GM18507 (cell line): ENCODE measurements around the gene NR3C2.
A peak's percentile ranks its signal among the peaks of the same experiment; 100 is the strongest.

Experiments
- DNase-seq: peaks from one replicate; pipeline ENCODE4 v3.0.0; 2011; ENCODE audit warnings: low read depth; ENCODE audit not compliant: insufficient read length; ENCODE audit errors: extremely low spot score
- FAIRE-seq: peaks from 2 replicates; lab custom pipeline; 2011; peaks lifted over from hg19 to GRCh38; lab: Jason Lieb, UNC

Gene NR3C2

DNA sequence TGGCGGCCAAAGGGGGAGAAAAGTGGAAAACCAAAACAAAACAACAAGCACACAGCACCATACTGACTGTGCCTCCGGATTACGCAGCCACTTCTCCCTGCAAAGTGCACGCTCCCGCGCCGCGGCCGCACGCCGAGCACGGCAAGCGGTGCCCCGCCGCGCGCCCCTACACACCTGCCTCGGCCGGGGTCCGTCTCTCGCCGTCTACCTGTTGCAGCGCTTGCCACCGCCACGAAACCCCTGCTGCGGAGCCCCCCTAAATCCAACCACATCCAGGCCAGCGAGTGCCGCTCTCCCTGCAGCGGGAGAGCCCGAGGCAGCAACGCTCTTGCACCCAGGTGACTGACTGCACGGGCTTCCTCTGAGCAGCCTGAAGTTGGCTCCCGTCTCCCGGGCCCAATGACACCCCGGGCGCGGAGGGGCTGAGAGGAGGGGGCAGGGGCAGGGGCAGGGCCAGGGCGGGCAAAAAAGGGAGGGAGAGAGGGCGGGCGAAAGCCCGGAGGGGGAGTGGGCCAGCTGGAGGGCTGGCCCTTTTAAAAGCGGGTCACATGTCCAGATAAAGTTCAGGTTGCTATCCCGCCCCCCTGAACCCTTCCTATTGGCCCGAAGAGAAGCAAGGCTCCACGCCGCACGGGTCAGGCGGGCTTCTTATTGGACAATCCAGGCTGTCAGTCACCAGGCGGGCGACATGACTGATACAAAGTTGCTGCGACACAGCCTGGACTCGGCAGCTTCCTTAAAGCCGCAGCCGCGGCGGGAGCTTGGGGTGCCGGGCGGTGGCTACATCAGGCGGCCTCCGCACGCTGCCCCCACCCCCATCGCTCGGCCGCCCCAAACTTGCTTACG, at the start of gene NR3C2:
Gene NR3C2 (minus strand): TSS at position 429 of the 846 bp plus-strand sequence.
- DNase-seq (peak; percentile 99), FAIRE-seq (peak; percentile 97)

DNA sequence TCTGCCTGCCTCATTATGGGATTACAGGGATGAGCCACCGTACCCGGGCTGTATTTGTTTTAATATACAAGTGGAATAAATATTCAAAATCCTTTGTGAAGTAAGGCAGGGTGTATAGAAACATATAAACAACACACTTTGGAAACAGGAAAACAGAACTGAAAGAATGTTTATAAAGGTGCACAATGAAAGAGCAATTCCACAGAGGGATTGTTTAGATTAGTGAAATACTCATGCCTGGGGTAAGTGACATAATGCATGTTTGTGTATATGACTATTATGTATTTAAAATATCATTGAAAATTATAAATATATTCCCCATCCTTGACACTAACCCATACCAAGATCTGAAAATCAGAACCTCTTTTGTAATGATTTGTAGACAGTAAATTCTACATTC, 45.0 kb upstream of the NR3C2 start:
- DNase-seq (no peak), FAIRE-seq (no peak)

DNA sequence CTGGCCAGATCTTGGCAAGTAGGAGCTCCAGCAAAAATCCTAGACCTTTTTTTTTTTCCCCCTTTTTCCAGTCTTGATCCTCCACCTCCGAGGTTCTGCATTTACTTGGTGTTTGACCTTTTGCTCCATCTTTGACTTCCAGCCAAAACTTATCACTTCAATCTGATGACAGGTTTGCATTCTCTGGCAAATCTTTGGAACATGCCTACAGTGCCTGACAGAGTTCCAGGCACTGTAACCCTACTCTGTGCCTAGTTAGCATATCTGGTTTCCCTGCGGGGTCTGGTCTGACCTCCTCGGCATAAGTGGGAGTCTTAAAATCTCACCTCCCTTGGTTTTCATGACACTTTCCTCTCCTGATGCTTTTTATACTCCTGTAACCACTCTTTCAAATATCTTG, 39.4 kb upstream of the NR3C2 start:
- FAIRE-seq, result no peak
- no peak for DNase-seq

DNA sequence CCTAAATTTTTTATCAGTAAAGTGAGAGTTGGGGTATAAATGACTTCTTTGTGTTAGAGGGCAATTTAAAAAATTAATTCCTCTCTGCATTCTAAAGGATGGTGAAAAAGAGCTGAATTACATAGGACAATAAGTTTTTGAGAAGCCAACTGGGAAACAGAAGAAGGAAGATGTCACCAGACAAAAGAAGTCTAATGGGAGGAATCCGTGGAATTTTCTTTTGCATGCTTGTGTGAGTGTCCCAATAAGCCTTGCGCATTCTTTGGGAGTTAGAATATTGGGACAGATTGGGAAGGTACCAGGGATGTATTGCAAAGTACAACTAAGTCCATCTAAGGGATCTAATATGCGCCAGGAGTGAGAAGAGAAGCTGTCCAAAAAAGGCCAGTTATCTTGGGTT, 35.1 kb upstream of the NR3C2 start:
- DNase-seq, result no peak
- no peak for FAIRE-seq

DNA sequence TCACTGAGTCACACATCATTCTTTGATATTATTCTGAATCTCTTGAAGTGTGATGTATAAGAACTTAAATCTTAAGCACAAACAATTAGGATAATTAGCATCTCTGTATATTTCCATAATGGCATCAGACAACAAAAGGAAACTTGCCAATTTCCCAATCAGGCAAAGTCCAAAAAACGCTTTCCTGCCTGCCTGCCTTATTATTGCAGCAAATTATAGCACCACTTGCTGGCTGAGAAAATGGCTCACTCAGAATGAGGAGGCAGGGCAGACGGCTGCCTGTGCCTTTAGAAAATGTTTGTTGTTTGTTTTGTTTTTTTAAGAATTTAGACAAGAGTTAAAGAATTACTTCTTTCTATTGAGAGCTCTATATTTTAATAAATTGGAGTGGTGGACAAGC, 27.7 kb upstream of the NR3C2 start:
- no peak for FAIRE-seq
- DNase-seq, result no peak

DNA sequence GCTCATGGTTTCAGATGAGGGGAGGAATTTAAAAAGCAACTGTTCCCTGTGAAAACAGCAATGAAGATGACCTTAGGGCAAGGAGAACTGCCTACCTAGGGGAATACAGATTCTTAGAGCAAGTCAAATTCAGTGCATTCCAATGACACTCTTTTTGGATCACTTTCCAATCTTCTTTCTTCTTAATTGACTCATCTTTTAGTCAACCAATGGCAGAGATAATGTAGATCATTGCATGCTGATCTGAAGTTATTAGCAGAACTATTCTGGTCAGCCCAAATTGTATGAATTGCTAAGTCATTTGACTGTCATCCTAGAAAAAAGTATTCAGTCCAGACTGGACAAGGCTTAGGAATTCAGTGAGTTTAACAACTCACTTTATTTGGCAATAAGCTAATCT, 12.6 kb upstream of the NR3C2 start:
- DNase-seq (no peak), FAIRE-seq (no peak)

DNA sequence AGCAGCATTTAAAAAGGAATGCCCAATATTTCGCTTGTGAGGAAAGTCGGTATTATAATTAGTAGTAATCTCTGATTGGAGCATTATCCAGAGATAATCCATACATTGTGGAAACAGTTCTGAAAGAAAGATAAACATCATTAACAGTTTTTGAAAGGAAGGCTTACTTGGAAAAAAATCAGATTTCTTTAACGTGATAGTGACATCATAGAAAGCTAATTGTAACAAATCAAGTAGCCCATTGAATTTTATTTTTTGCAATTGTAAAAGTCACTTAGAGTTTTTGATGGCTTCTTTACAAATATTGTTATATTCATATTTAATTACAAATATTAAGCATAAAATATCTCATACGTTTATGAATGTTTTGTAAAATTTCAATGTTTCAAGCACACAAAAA, 11.6 kb upstream of the NR3C2 start:
- DNase-seq, result no peak
- FAIRE-seq, result no peak

DNA sequence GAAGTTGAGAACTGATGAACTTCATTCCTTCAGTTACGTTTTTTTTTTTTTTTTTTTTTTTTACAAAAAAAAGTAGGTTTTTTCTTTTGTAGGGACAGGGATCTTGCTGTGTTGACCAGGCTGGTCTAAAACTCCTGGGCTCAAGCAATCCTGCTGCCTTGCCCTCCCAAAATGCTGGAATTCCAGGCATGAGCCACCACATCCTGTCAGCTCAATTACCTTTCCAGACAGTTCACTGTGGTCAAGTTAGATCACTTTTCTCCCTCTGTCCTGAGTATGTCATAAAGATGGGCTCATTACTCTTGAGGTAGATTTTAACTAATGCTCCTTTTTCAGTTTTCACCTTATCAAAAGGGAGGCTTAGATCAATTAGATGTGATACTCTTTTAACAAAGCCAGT, 10.8 kb upstream of the NR3C2 start:
- no peak for FAIRE-seq

DNA sequence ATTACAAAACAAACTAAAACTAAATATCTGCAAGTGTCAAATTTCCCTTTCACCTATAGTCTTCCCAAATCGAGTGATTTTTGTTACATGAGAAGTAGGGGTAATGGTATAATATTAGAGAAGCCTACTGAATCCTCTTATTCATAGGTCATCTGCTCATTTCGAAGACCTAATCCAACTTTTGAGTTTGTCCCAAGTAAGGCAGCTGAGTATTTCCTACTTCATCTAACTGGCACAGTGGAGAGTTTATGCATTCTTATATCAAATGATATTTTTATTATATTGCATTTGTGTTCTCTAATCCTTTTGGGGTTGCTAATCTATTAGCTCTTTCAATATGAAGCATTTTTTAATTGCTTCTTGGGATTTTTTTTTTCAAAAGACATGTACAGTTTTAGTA, 7.7 kb upstream of the NR3C2 start:
- DNase-seq (no peak), FAIRE-seq (no peak)

More for the DNA sequence above, 10.8 kb upstream of the NR3C2 start:
- no peak for DNase-seq

DNA sequence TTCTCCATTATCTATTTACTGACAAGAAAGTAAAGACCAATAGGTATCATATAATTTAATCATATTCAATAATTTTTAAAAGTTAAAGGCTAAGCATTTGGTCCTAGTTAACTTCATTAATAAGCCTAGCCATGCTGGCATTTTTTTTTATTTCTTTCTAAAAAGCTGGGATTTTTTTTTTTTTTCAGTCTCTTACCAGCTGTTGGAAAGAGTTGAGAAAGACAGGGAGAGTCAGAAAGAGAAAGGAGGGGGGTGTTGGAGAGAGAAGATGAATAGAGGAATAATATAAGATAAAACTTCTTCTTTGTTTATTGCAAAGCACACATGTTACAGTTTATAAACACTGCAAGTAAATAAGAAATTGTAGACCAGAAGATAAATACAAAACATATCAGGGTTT, 5.9 kb upstream of the NR3C2 start:
- FAIRE-seq, result no peak
- no peak for DNase-seq

DNA sequence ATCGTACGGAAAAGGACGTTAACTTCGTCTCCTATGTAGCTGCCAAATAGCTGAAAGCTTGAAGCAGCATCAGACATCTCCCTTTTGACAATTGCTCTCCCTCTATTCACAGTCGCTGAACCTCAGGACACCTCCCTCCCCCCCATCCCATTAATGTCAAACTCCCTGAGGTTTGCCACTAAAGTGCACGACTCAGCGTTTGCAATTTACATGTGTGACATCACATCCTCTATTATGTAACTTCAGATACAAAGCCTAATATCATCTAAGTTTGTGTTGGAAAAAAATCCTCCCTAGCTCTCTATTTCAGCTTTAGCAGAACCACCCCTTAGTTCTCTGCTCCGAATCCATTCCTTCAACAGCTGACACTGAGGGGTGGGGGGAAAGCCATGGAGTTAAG, 5.5 kb upstream of the NR3C2 start:
- no peak for FAIRE-seq
- DNase-seq, result no peak

DNA sequence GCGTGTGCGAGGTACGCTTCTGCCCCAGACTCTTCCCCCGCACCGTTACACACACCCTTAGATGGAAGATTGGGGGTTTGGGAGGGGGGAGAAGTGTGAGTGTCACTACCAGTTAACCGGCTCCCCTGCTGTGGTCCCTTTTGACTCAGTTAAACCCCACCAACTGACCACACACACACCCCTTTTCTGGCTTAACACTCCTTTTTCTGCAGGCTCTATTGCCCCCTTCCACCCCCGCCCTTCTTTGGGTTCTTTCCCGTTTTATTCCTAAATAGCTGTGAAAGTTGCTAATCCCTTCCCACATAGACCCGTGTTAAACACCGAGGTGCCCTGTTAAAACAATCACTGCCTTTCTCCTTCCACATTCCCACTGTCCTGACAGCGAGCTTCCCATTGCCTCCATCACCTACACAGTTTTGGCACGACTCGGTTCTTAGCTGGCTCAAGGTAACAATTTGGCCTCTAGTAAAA, 3.7 kb upstream of the NR3C2 start:
- DNase-seq, result no peak
- FAIRE-seq, result peak; percentile 24

DNA sequence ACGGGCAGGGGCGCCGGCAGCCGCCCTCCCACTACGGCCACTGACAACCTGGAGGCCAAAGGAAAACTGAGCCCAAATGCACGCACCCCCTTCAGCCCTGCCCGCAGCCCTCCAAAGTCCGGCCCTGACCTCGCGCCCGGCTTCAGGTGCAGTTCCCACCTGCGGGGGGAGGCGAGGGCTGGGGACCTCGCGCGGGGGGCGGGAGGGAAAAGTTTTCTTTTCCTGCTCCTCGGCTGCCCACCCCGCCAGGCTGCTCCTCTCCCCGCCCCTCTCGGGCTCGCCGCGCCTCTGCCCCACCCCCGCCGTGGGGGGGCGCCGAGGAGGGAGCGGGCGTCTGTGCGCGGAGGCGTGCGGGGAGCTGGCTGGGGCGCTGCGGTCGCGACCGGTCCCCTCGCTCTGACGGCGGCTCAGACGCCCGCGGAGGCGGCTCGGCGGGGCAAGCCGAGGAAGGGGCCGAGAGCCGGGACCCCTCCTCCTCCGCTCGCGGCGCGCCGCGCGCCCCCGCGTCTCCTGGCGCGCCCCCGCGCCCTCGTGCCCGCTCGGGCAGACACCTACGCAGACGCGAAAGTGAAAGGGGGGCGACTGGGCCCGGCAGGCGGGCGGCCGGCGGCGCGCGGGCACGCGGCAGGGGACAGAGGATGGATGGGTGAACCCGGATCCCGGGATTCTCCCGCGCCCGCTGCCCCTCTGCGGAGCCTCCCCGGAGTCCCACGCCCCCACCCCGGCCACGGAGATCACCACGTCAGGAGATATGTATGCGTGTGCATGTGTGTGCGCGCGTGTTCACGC, 3.1 kb upstream of the NR3C2 start:
- DNase-seq (no peak), FAIRE-seq (peak; percentile 26)

DNA sequence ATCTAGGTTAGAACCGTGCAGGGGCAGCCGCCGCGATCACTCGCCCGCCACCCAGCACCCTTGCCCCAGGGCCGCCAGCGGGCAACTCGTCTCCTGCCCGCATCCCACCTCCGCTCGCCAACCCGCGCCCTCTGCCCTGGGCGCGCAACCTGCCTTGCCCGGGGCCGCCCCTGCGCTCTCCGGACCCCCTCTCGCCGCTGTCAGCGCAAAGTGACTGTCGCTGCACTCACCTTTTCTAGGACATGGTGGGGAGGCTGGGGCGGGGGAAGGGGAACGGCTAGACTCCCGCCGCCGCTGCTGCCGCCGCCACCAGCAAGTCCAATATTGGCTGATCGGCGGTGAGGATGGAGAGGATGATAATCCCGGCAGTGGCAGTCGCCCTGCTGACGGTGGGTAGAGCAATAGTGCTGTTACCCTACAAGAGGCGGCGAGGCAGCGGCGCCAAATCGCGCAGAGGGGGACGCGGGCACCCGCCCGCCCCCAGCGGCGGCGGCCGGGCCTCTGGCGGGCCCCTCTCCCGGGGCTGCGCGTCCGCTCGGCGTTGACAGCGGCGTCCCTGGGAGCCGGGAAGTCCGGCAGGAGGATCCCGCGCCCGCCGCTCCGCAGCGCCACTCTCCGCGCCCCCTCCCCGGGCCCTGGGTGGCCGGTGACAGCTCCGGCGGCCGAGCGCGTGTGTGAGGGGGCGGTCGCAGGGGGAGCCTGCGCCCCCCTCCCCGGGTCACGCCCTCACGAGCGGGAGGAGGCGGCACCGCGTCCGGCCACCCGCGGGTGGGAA, 2.3 kb upstream of the NR3C2 start:
- DNase-seq (no peak), FAIRE-seq (no peak)

DNA sequence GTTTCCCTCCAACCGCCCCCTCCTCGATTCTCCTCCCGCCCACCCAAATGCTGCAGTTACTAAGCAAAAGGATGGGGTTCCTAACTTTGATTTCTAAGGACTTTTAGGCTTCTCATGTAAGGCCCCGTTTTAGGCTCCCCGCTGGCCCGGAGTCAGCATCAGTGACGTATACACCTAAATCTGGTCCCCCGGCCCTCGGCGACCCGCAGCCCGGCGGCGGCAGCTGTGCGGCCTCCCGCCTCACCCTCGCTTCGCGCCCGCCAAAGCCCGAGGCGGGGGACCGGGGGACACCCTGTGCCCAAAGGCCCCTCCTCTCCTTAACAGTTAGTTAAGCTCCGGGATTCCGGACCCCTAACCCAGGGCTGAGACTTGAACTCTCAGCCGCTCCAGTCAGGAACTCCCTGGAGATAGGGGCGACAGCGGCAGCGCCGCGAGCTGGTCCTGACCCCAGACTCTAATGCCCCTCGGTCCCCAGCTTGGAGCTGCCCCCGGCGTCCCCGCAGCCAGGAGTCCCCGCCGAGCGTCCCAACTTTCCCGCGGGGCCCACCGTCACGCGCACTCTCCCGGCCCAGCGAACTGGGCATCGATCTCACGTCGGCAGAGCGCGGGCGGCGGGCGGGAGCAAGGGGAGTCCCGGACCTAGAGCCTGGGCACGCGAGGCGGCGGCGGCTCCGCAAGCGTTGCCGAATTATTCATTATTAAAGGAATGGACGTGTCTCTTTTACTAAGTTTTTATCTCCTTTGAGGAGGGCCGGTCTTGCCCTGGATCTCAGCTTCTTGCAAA, 1.5 kb upstream of the NR3C2 start:
- DNase-seq (no peak), FAIRE-seq (no peak)

DNA sequence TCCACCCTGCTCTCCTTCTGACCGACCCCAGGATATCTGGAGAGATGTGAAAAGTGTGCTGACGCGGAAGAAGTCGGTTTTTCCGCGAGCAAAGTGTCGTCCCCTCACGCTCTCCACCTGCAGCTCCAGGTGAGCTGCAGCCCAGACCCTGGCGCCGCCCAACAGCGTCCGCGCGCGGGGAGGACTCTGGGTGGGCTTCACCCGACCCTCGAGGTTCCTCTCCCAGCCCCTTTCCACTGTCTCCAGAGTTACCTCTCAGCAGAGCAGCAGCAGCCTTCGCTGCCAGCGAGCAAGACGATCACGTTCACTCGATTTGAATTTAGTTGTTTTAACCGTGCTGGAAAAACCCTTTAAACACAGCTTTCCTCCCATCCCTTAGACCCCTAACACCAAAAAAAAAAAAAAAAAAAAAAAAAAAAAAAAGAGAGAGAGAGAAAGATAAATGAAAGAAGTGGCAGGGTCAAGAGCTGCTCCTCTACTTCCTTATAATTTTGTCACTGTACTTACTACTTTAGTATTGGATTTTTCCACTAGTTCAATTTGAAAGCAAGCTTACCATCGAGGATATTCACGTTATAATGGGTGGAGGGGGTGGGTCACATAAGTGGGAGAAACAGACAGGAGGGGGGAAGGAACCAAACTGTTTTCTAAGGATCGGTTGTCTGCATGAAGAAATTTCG, 758 bp upstream of the NR3C2 start:
- DNase-seq (no peak), FAIRE-seq (no peak)

DNA sequence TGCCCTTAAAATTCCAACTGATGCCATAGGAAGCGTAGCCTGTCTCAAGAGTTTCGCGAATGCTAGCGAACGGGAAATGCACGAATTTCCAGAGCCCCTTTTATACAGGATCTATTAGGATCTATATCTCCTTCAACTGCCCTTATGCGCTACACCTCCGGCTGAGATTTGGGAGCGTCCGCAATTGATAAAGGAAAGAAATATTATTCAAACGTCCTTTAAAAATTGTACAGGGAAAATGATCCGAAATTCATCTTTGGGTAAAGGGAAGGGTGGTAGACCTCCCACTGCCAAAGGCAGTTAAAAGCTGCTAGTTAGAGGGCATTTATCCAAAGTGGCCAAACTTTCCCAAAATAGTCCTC, 609 bp downstream of the NR3C2 start:
- no peak for DNase-seq
- FAIRE-seq, result no peak

DNA sequence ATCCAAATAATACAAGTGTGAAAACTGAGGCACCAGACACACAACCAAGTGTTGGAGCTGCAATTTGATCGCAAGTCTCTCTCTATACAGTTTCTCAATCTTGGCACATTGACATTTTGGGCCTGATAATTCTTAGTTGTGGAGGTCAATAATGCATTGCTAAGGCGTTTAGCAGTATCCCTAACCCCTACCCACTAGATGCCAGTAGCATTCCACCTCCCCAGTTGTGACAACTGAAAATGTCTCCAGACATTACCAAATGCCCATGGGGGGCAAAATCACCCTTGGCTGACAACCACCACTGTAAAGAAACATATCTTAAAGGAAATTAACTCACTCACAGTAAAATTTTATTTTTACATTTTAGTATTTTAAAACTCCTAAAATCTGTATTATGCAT, 4.2 kb downstream of the NR3C2 start:
- no peak for DNase-seq
- no peak for FAIRE-seq

DNA sequence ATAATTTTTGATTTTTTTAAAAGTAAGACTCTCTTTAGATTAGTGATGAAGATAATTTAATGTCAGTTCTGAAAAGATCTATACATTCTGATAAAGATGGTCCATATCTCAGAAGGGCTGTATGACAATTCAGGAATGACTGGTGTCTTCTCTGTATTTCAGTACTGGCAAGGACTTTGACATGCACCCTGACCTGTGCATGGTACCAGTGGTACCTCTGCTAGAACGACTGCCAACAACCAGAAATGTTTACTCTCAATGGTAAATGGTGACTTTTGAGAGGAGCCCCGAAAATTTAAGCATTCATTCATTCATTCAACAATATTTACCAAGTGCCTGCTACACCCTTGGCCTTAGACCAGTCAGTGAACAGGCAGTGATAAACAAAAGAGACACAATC, 4.8 kb downstream of the NR3C2 start:
- FAIRE-seq (no peak), DNase-seq (no peak)
